A549 (cell line): ENCODE measurements around the gene TSPAN19.

Experiments used
- CHD2 ChIP-seq: fragments of 150-350 bp; IDR thresholded peaks from 2 replicates; pipeline ENCODE4 v1.6.1; 2014; ENCODE audit warnings: low read length; ENCODE audit not compliant: partially characterized antibody
- ESRRA ChIP-seq: fragments of 150-350 bp; IDR thresholded peaks from 2 replicates; pipeline ENCODE4 v1.6.1; 2014; ENCODE audit warnings: mild to moderate bottlenecking, low read length, borderline replicate concordance
- JUN ChIP-seq, 2 experiments: fragments of >200 bp; sonication (Bioruptor Twin); formaldehyde crosslinking; IDR thresholded peaks; 2 replicates in 1 of 2; 3 replicates in 1 of 2; pipeline ENCODE4 v1.6.1; 2016 to 2017
- KDM1A ChIP-seq: fragments of 200-600 bp; sonication (generic); IDR thresholded peaks from 2 replicates; pipeline ENCODE4 v1.6.1; 2016; ENCODE audit warnings: low read depth, mild to moderate bottlenecking
- MAX ChIP-seq: IDR thresholded peaks from 2 replicates; pipeline ENCODE4 v1.6.1; 2012
- NFE2L2 ChIP-seq: fragments of 150-350 bp; conservative IDR thresholded peaks from 2 replicates; pipeline ENCODE4 v1.6.1; 2014; ENCODE audit warnings: low read length
- POLR2AphosphoS2 ChIP-seq: conservative IDR thresholded peaks from 2 replicates; pipeline ENCODE4 v1.6.1; 2012; ENCODE audit warnings: low read length, improper control_type of control experiment, inconsistent platforms
- RARB ChIP-seq: fragments of 250-450 bp; sonication (Bioruptor Pico); IDR thresholded peaks from 2 replicates; pipeline ENCODE4 v1.8.0; 2021; ENCODE audit warnings: mild to moderate bottlenecking, moderate library complexity
- REST ChIP-seq: fragments of 200-600 bp; sonication (generic); IDR thresholded peaks from 2 replicates; pipeline ENCODE4 v1.6.1; 2016; ENCODE audit warnings: antibody characterized with exemption, mild to moderate bottlenecking, moderate library complexity
- RNF2 ChIP-seq: fragments of 200-600 bp; sonication (generic); IDR thresholded peaks from 2 replicates; pipeline ENCODE4 v1.6.1; 2016; ENCODE audit warnings: low read depth, mild to moderate bottlenecking, antibody characterized with exemption, moderate library complexity, borderline replicate concordance
- ZFP36 ChIP-seq: fragments of 450-650 bp; IDR thresholded peaks from 2 replicates; pipeline ENCODE4 v1.6.1; 2014; ENCODE audit warnings: borderline replicate concordance; ENCODE audit not compliant: partially characterized antibody
- TF ChIP-seq, protein P1 (sequence below): fragments of >200 bp; sonication (Bioruptor Twin); formaldehyde crosslinking; IDR thresholded peaks from 3 replicates; pipeline ENCODE4 v1.5.1; 2016

DNA sequence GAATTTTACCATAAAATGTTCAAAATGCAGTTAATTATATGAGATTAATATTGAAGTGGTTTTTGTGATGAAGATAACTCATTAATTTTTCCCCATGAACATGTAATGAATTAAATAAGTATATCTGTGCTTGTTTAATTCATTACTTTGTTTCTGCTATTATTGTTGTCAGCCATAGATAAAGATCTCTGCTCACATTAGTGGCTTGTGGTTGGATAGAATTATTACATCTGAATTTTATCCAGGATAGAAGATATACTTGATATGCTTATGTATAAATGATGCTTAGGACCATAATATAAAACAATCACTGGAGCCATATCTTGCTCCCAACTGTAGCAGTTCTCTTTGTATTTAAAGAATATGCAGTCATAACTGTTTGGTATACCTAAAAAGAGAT, 18.5 kb downstream of the TSPAN19 start:
- TF ChIP-seq KDM1A (no peak), POLR2AphosphoS2 (no peak), JUN (IDR thresholded peaks at IDR 0.05) (no peak), MAX (no peak), ESRRA (no peak), CHD2 (no peak), RARB (no peak), REST (no peak), NFE2L2 (no peak), RNF2 (no peak), ZFP36 (no peak)
- TF ChIP-seq, protein P1, sequence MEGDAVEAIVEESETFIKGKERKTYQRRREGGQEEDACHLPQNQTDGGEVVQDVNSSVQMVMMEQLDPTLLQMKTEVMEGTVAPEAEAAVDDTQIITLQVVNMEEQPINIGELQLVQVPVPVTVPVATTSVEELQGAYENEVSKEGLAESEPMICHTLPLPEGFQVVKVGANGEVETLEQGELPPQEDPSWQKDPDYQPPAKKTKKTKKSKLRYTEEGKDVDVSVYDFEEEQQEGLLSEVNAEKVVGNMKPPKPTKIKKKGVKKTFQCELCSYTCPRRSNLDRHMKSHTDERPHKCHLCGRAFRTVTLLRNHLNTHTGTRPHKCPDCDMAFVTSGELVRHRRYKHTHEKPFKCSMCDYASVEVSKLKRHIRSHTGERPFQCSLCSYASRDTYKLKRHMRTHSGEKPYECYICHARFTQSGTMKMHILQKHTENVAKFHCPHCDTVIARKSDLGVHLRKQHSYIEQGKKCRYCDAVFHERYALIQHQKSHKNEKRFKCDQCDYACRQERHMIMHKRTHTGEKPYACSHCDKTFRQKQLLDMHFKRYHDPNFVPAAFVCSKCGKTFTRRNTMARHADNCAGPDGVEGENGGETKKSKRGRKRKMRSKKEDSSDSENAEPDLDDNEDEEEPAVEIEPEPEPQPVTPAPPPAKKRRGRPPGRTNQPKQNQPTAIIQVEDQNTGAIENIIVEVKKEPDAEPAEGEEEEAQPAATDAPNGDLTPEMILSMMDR, result no peak
